Measurements from ENCODE around the gene GSS. TPM values are rescaled to one million over a fixed set of nuclear protein-coding genes. Genes with fewer than 3 reads are reported as not detected.

Gene GSS
- total RNA-seq, 4 donors from 2014 or later: 28.8 to 61.6 (median 47.0) TPM

GRCh38 chr20:34956041-34956458 lies 444 bp upstream of the GSS start:
- WGBS, 2 donors: 8 to 13% methylated on average over 6 of the region's 6 CpGs
- peak in 2 of 5 experiments; percentile 4 to 17 for TF ChIP-seq CTCF (IDR thresholded peaks at IDR 0.05)
- no peak for TF ChIP-seq POLR2A (IDR thresholded peaks at IDR 0.05)

GRCh38 chr20:34954904-34955230 lies 739 bp downstream of the GSS start:
- peak overlapping the region; percentile 81 to 92 (median 87) for H3K27ac ChIP-seq
- no peak for TF ChIP-seq POLR2A (IDR thresholded peaks at IDR 0.05)
- TF ChIP-seq EP300 (IDR thresholded peaks at IDR 0.05): no peak
- TF ChIP-seq CTCF (IDR thresholded peaks at IDR 0.05): no peak
- H3K4me1 ChIP-seq: peaks cover 0 to 18% (median 0%) of the 10 kb centered on the region in 4 donors
- H3K27me3 ChIP-seq: no peaks in the 10 kb centered on the region
- 9 to 12% methylated on average over 13 of the region's 13 CpGs for WGBS, 2 donors
- H3K9me3 ChIP-seq: no peaks in the 10 kb centered on the region
- H3K36me3 ChIP-seq: peaks cover 0 to 17% (median 0%) of the 10 kb centered on the region in 3 donors
- H3K4me3 ChIP-seq: peak overlapping the region; percentile 39 to 86 (median 52)
- DNase-seq (ENCODE audit: low spot score in 2 of 2): no peak

More at GRCh38 chr20:34956041-34956458, 444 bp upstream of the GSS start:
- peaks cover 0 to 18% (median 0%) of the 10 kb centered on the region in 4 donors for H3K4me1 ChIP-seq
- peak overlapping the region; percentile 39 to 86 (median 52) for H3K4me3 ChIP-seq
- no peaks in the 10 kb centered on the region for H3K27me3 ChIP-seq
- no peak for DNase-seq (ENCODE audit: low spot score in 2 of 2)
- H3K9me3 ChIP-seq: no peaks in the 10 kb centered on the region
- peaks cover 0 to 8% (median 0%) of the 10 kb centered on the region in 3 donors for H3K36me3 ChIP-seq
- H3K27ac ChIP-seq: peak overlapping the region; percentile 81 to 92 (median 87)

- H3K36me3 ChIP-seq: peaks cover 0 to 24% (median 0%) of the 10 kb centered on the region in 3 donors
- H3K9me3 ChIP-seq: no peaks in the 10 kb centered on the region
- no peak overlapping the region for H3K4me3 ChIP-seq
- no peak for DNase-seq (ENCODE audit: low spot score in 2 of 2)
- H3K4me1 ChIP-seq: peaks cover 0 to 18% (median 0%) of the 10 kb centered on the region in 4 donors
- WGBS, 2 donors: 97 to 98% methylated on average over 7 of the region's 7 CpGs
- H3K27ac ChIP-seq: no peak overlapping the region
- no peaks in the 10 kb centered on the region for H3K27me3 ChIP-seq
- TF ChIP-seq CTCF (IDR thresholded peaks at IDR 0.05) (no peak), EP300 (IDR thresholded peaks at IDR 0.05) (no peak), POLR2A (IDR thresholded peaks at IDR 0.05) (no peak)
Measured at GRCh38 chr20:34953960-34954359, 1.6 kb downstream of the GSS start.

- Histone ChIP-seq H3K4me1 (peaks cover 0 to 18% (median 0%) of the 10 kb centered on the region in 4 donors), H3K4me3 (no peak overlapping the region), H3K9me3 (no peaks in the 10 kb centered on the region), H3K27ac (no peak overlapping the region), H3K27me3 (no peaks in the 10 kb centered on the region), H3K36me3 (peaks cover 0 to 26% (median 0%) of the 10 kb centered on the region in 3 donors)
- DNase-seq (ENCODE audit: low spot score in 2 of 2): no peak
- TF ChIP-seq CTCF (IDR thresholded peaks at IDR 0.05): no peak
- no peak for TF ChIP-seq POLR2A (IDR thresholded peaks at IDR 0.05)
- no peak for TF ChIP-seq EP300 (IDR thresholded peaks at IDR 0.05)
- WGBS, 2 donors: 80 to 81% methylated on average over 5 of the region's 5 CpGs
Measured at GRCh38 chr20:34952671-34953070, 2.9 kb downstream of the GSS start.

- Histone ChIP-seq H3K9me3 (no peaks in the 10 kb centered on the region), H3K4me3 (no peak overlapping the region), H3K27ac (no peak overlapping the region), H3K4me1 (peaks cover 0 to 16% (median 0%) of the 10 kb centered on the region in 4 donors), H3K27me3 (no peaks in the 10 kb centered on the region), H3K36me3 (peaks cover 0 to 26% (median 0%) of the 10 kb centered on the region in 3 donors)
- no peak for DNase-seq (ENCODE audit: low spot score in 2 of 2)
- WGBS, 2 donors: 64 to 79% methylated on average over 8 of the region's 8 CpGs
- no peak for TF ChIP-seq CTCF (IDR thresholded peaks at IDR 0.05)
- TF ChIP-seq EP300 (IDR thresholded peaks at IDR 0.05): no peak
- no peak for TF ChIP-seq POLR2A (IDR thresholded peaks at IDR 0.05)
Measured at GRCh38 chr20:34951652-34952051, 4.0 kb downstream of the GSS start.
